ENCODE measurements around the gene MYCBP2.
"Not testable (repeated sequence)": the region's sequence is repeated elsewhere in the genome, so short reads cannot be mapped to it uniquely, and the experiment has no call there.

The MYCBP2 gene, protein sequence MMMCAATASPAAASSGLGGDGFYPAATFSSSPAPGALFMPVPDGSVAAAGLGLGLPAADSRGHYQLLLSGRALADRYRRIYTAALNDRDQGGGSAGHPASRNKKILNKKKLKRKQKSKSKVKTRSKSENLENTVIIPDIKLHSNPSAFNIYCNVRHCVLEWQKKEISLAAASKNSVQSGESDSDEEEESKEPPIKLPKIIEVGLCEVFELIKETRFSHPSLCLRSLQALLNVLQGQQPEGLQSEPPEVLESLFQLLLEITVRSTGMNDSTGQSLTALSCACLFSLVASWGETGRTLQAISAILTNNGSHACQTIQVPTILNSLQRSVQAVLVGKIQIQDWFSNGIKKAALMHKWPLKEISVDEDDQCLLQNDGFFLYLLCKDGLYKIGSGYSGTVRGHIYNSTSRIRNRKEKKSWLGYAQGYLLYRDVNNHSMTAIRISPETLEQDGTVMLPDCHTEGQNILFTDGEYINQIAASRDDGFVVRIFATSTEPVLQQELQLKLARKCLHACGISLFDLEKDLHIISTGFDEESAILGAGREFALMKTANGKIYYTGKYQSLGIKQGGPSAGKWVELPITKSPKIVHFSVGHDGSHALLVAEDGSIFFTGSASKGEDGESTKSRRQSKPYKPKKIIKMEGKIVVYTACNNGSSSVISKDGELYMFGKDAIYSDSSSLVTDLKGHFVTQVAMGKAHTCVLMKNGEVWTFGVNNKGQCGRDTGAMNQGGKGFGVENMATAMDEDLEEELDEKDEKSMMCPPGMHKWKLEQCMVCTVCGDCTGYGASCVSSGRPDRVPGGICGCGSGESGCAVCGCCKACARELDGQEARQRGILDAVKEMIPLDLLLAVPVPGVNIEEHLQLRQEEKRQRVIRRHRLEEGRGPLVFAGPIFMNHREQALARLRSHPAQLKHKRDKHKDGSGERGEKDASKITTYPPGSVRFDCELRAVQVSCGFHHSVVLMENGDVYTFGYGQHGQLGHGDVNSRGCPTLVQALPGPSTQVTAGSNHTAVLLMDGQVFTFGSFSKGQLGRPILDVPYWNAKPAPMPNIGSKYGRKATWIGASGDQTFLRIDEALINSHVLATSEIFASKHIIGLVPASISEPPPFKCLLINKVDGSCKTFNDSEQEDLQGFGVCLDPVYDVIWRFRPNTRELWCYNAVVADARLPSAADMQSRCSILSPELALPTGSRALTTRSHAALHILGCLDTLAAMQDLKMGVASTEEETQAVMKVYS (N-terminal part only)

GRCh38 chr13:77326905-77327604 lies at the start of gene MYCBP2:
Gene MYCBP2 (minus strand): TSS chr13:77327094. CDS start chr13:77326775, 319 bp downstream.
- DNase-seq, result peak; percentile 83 to 98 (median 94)

DNA sequence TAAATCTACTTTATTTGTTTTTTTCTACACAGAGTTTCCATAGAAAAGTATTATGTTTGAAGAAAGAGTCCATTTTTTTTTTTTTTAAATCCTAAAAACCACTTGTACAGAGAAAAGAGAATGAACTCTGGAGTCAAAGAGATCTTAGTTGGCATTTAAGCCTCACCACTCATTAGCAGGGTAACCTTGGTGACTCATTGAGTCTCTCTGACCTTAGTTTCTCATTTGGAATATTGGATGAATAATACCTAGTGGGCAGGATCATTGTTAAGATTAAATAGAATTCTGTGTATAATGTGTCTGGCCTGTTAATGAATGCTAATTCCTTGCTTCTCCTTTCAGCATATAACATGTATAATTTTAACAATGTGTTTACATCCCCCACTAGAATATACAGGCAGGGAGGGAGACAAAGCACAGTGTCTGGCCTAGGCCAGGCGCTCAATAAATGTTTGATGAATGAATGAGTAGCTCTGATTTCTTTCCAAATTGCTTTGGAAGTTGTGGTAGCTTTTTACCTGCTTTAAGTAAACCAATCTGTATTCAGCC lies 48.7 kb upstream of the MYCBP2 start:
- DNase-seq, result no peak

DNA sequence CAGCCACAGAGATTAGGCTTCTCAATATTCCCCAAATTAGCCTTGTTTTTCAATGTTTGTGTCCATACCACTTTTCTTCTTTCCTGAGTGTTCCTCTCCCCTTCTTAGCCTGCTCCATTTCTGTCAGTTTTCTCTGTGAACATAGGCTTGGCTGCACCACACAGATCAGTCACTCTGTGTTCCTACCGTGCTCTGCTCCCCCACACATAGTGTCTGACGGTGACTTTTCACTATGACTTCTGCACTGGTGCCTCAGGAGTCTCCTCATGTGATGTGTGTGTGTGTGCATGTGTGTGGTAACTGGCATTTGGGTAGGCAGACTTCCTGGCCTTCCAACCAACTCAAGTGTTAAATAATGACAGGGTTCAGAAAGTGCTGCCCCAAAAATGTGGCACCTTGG lies 47.9 kb upstream of the MYCBP2 start:
- DNase-seq, result peak in 1 of 14 donors; percentile 54

- no peak for DNase-seq
Measured at GRCh38 chr13:77374339-77374738, 47.4 kb upstream of the MYCBP2 start.

GRCh38 chr13:77373502-77373901 lies 46.6 kb upstream of the MYCBP2 start:
- DNase-seq, result no peak

DNA sequence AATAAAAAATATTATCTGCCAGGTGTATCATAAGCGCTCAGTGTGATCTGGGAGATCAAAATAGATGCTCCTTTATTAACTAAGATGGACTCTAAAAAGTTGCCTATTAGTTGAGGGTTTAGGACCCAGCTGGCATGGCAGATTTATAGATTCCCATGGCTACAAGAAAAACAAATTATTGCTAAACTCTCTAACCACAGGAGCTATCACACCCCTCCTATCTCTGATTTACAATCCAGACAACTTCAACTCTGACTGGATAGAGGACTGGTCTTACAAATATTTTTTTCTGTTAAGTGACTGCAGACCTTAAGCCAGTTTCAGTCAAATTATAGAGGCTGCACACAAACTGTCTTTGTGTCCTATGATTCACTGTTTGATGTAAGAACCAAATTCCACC lies 45.4 kb upstream of the MYCBP2 start:
- DNase-seq, result no peak

GRCh38 chr13:77370888-77371287 lies 44.0 kb upstream of the MYCBP2 start:
- DNase-seq, result no peak

GRCh38 chr13:77362166-77362565 lies 35.3 kb upstream of the MYCBP2 start:
- DNase-seq, result no peak

GRCh38 chr13:77360032-77360685 lies 33.3 kb upstream of the MYCBP2 start:
- no peak for DNase-seq

DNA sequence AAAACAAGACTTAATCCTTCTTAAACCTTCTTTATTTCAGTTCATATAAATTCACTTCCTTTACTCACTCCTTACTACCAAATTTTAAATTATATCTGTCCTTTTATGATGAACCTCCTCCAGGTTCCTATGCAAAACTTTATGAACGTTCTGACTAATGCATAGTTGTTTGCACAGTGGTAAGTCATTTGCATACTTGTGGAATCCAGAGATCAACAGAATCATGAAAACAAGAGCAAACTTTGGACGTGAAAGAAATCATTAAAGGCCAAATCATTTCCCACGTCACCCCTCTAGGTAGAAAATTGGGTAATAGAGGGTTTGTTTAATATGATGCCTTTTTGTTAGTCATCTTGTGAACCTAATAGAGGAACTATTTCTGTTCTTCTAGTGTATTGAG lies 32.3 kb upstream of the MYCBP2 start:
- no peak for DNase-seq

DNA sequence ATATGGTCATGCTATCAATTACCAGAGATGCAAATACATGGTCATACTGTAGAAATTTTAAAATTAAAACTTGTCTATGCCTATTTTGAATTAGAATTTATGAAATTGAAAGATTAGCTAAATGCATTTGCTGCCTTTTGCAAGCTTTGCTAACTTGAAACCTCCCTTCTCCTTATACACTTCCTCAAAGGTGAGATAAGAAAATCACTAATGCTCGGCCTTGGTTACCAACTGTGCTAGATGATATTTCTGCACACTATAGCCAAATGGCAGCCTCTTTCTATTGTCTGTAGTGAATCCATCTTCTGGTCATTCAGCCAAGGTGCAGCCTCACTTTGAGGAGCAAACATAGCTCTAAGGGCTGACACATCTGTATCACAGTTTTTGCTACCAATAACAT lies 31.1 kb upstream of the MYCBP2 start:
- DNase-seq, result no peak

- DNase-seq, result no peak
Measured at GRCh38 chr13:77356155-77356554, 29.3 kb upstream of the MYCBP2 start.

- DNase-seq, result no peak
Measured at GRCh38 chr13:77353995-77354394, 27.1 kb upstream of the MYCBP2 start.

DNA sequence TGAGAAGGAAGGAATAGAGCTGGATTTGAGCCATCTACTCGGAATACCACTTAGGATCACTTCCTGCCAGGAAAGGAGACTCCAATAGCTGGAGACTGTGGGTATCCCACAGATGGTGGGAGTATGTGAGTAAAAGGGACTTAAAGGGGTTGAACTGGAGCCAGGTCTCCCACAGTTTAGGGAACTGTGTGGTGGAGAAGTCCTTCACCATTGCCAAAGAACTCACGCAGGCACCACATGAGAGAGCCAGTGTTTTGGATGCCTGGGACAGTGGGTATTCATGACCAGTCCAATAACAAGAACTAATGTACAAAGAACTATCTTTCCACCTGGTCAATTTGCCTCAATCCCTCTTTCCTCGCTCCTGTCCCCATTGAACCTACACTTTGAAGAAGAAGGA lies 24.4 kb upstream of the MYCBP2 start:
- peak in 3 of 14 donors; percentile 14 to 48 (median 32) for DNase-seq

DNA sequence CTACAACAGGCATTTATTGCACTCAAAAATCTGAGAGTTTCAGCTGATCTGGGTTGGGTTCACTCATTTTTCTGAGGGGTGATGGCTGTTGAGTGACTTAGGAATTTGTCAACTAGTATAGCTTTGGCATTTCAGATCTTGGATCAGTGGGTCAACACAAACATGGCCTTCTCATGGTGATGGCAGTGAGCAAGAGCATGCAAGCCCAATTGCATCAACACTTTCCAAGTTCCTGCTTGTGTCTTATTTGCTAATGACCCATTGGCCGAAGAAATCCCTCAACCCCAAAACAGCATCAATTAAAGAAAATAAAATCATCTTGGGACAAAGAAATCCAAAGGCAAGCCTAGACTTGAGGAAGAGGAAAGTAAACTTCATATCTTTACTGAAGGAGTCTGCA lies 23.9 kb upstream of the MYCBP2 start:
- DNase-seq, result no peak

DNA sequence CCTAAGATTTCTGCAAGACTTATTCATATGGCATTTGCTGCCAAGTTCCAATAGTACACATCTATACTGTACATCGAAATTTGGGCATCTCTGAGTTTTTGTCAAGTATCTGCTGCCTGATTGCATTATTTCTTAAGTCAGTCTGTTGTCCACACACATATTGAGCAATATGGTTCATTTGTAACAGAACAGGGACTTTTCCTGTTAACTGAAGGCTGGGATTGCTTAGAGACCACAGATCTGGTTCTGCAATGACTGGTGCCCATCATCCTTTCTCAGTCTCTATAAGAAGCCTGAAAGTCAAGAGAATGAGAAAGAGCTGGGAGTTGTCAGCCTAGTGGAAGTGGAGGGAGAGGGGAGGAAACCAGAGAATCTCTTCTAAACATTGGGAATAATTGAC lies 22.5 kb upstream of the MYCBP2 start:
- no peak for DNase-seq

DNA sequence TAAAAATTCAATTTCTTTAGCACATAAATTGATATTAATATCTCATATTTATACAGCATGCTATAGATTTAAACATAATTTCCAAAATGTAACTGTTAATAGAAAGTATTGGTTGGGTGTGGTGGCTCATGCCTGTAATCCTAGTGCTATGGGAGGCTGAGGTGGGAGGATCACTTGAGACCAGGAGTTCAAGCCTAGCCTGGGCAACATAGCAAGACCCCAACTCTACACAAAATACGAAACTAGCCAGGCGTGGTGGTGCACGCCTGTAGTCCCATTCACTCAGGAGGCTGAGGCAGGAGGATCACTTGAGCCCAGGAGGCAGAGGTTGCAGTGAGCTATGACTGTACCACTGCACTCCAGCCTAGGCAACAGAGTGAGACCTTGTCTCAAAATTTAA lies 20.5 kb upstream of the MYCBP2 start:
- DNase-seq, result not testable (repeated sequence)

- no peak for DNase-seq
Measured at GRCh38 chr13:77345150-77345780, 18.4 kb upstream of the MYCBP2 start.

- no peak for DNase-seq
Measured at GRCh38 chr13:77343841-77344240, 16.9 kb upstream of the MYCBP2 start.

DNA sequence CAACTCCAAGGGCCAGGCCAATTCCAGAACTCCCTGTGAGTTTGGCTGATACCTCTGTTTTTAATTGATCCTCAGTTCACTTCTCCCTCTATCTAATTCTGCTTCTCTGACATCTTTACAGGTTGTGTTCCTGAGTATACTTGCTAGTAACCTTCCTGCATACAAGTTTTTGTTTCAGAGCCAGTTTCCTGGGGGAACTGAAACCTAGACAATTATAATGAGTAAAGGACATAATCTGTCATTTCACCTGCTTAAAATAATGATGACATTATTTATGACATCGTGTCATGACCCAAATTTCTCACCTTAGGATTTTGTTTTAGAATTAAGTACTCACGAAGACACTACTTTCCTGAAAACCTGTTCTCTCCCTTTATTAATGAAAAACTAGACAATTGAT lies 12.5 kb upstream of the MYCBP2 start:
- no peak for DNase-seq

GRCh38 chr13:77338961-77339401 lies 12.1 kb upstream of the MYCBP2 start:
- DNase-seq, result peak in 1 of 14 donors; percentile 10

Measured in C1 segment of cervical spinal cord (tissue), 14 donors.